Natural killer cell (primary cell): ENCODE data around the gene WIZ. TPM values are rescaled to one million over a fixed set of nuclear protein-coding genes. Genes with fewer than 3 reads are reported as not detected.
"Not testable (repeated sequence)": the region's sequence is repeated elsewhere in the genome, so short reads cannot be mapped to it uniquely, and the experiment has no call there.

Experiments used
- ATAC-seq, 3 donors: fragments of 150-1000 bp in 2 of 3; fragments of 200-7000 bp in 1 of 3; cut with Tn5 transposase; 1 replicate in 1 of 3; 2 replicates in 2 of 3; pipeline ENCODE4 v1.10.0; 2021; ENCODE audit warnings: mild to moderate bottlenecking in 2 of 3, moderate library complexity in 2 of 3
- DNase-seq, 2 donors: peaks; one replicate each; pipeline versions ENCODE4 v3.0.0 to v3.0.0-alpha.2; 2013 to 2021; ENCODE audit warnings: mixed read lengths in 1 of 2
- H3K27ac ChIP-seq: one replicate; pipeline ENCODE4 v1.5.1; 2013; ENCODE audit warnings: mild to moderate bottlenecking, low read length
- H3K27me3 ChIP-seq: one replicate; pipeline ENCODE4 v1.6.1; 2013; ENCODE audit warnings: low read length; ENCODE audit not compliant: control insufficient read depth, insufficient read depth
- H3K36me3 ChIP-seq: one replicate; pipeline ENCODE4 v1.6.1; 2013; ENCODE audit warnings: low read length; ENCODE audit not compliant: control insufficient read depth, insufficient read depth
- H3K4me1 ChIP-seq: one replicate; pipeline ENCODE4 v1.6.1; 2013; ENCODE audit warnings: low read length; ENCODE audit not compliant: control insufficient read depth, insufficient read depth
- H3K4me3 ChIP-seq: one replicate; pipeline ENCODE4 v1.5.1; 2013; ENCODE audit warnings: low read length
- H3K9me3 ChIP-seq: one replicate; pipeline ENCODE4 v1.6.1; 2013; ENCODE audit warnings: low read length; ENCODE audit not compliant: control insufficient read depth, insufficient read depth
- H3K27ac Mint-ChIP-seq, 2 donors: one replicate each; pipeline ENCODE4 v1.8.0; 2022; ENCODE audit warnings: mild to moderate bottlenecking in 2 of 2, mixed read lengths in 2 of 2, moderate library complexity in 1 of 2
- H3K27me3 Mint-ChIP-seq, 2 donors: one replicate each; pipeline ENCODE4 v1.8.0; 2022; ENCODE audit warnings: low read depth in 2 of 2, mixed read lengths in 2 of 2
- H3K36me3 Mint-ChIP-seq: one replicate; pipeline ENCODE4 v1.8.0; 2022; ENCODE audit warnings: mixed read lengths
- H3K4me1 Mint-ChIP-seq, 2 donors: one replicate each; pipeline ENCODE4 v1.8.0; 2022; ENCODE audit warnings: mixed read lengths in 2 of 2
- H3K4me3 Mint-ChIP-seq: one replicate; pipeline ENCODE4 v1.8.0; 2022; ENCODE audit warnings: mild to moderate bottlenecking, moderate library complexity, mixed read lengths
- H3K9me3 Mint-ChIP-seq, 2 donors: one replicate each; pipeline ENCODE4 v1.8.0; 2022; ENCODE audit warnings: mixed read lengths in 2 of 2
- WGBS: methylation state at CpG from one replicate; pipeline ENCODE4 v1.1.7; 2013; ENCODE audit warnings: missing lambda C conversion rate; ENCODE audit not compliant: insufficient coverage; 5-methylcytosine and 5-hydroxymethylcytosine counted together
- intact Hi-C: fragments of 100-400 bp; cut with micrococcal nuclease; formaldehyde crosslinking; loops from one replicate; pipeline ENCODE4 v1.14.2; 2022
- total RNA-seq, 4 donors: library from RNA; stranded (reverse); fragments of 120-200 nt in 1 of 4; gene quantifications; one replicate each; pipeline versions ENCODE4 v1.2.3 to v1.2.4, GENCODE V29; 2013 to 2022
- TF ChIP-seq, protein P1 (sequence below): fragments of 200-600 bp; IDR thresholded peaks from one replicate; pipeline ENCODE4 v1.8.0; 2022; ENCODE audit warnings: antibody characterized with exemption

The WIZ gene
- total RNA-seq, 3 donors from 2014 or later (not counting 1 experiment from before 2014, with no cell fraction given), result 24.3 to 29.3 (median 24.4) TPM

DNA sequence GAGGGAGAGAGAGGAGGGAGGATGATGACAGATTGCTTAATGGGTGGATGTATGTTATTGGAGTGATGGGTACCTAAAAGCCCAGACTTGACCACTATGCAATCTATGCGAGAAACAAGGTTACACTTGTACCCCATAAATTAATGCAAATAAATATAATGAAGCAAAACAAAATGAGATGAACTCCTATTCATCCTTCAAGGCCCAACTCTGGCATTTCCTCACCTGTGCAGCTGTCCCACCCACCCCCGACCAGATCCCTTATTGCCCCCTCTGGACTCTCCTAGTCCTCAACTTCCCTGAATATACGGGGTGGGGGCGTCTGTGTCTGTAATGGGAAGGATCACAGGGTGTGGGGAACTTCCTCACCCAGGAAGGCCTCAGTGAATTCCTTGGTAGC lies 25.4 kb upstream of the WIZ start:
- intact Hi-C loops, result no loop called here
- peaks cover 11 to 28% of the 10 kb centered on the region in 2 donors for H3K4me1 Mint-ChIP-seq

DNA sequence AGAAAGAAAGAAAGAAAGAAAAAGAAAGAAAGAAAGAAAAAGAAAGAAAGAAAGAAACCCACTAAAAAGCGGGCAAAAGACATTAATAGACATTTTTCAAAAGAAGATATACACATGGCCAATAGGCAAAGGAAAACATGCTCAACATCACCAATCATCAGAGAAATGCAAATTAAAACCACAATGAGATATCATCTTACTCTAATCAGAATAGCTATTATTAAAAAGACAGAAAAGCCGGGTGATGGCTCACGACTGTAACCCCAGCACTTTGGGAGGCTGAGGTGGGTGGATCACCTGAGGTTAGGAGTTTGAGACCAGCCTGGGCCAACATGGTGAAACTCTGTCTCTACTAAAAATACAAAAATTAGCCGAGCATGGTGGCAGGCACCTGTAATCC lies 24.1 kb upstream of the WIZ start:
- H3K36me3 Mint-ChIP-seq, intact Hi-C loops, H3K9me3 Mint-ChIP-seq, H3K9me3 ChIP-seq, H3K4me3 Mint-ChIP-seq, H3K27ac ChIP-seq, H3K4me3 ChIP-seq, H3K27ac Mint-ChIP-seq, ATAC-seq, H3K27me3 Mint-ChIP-seq, H3K27me3 ChIP-seq, DNase-seq, H3K36me3 ChIP-seq: not testable (repeated sequence)
- peaks cover 25 to 33% of the 10 kb centered on the region in 2 donors for H3K4me1 Mint-ChIP-seq
- peaks cover 29% of the 10 kb centered on the region for H3K4me1 ChIP-seq
- 74% methylated on average over 3 of the region's 4 CpGs for WGBS

More for the DNA sequence above, 25.4 kb upstream of the WIZ start:
- WGBS, result 94% methylated on average over 3 of the region's 4 CpGs
- Histone ChIP-seq H3K36me3 (no peaks in the 10 kb centered on the region), H3K4me3 (no peak overlapping the region), H3K4me1 (peaks cover 20% of the 10 kb centered on the region), H3K27me3 (no peaks in the 10 kb centered on the region), H3K9me3 (no peaks in the 10 kb centered on the region), H3K27ac (no peak overlapping the region)
- TF ChIP-seq, protein P1, sequence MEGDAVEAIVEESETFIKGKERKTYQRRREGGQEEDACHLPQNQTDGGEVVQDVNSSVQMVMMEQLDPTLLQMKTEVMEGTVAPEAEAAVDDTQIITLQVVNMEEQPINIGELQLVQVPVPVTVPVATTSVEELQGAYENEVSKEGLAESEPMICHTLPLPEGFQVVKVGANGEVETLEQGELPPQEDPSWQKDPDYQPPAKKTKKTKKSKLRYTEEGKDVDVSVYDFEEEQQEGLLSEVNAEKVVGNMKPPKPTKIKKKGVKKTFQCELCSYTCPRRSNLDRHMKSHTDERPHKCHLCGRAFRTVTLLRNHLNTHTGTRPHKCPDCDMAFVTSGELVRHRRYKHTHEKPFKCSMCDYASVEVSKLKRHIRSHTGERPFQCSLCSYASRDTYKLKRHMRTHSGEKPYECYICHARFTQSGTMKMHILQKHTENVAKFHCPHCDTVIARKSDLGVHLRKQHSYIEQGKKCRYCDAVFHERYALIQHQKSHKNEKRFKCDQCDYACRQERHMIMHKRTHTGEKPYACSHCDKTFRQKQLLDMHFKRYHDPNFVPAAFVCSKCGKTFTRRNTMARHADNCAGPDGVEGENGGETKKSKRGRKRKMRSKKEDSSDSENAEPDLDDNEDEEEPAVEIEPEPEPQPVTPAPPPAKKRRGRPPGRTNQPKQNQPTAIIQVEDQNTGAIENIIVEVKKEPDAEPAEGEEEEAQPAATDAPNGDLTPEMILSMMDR, result no peak
- no peaks in the 10 kb centered on the region for H3K9me3 Mint-ChIP-seq
- no peak overlapping the region for H3K4me3 Mint-ChIP-seq
- DNase-seq (no peak), ATAC-seq (no peak)
- H3K36me3 Mint-ChIP-seq, result no peaks in the 10 kb centered on the region
- H3K27ac Mint-ChIP-seq, result no peak overlapping the region
- H3K27me3 Mint-ChIP-seq, result no peaks in the 10 kb centered on the region

DNA sequence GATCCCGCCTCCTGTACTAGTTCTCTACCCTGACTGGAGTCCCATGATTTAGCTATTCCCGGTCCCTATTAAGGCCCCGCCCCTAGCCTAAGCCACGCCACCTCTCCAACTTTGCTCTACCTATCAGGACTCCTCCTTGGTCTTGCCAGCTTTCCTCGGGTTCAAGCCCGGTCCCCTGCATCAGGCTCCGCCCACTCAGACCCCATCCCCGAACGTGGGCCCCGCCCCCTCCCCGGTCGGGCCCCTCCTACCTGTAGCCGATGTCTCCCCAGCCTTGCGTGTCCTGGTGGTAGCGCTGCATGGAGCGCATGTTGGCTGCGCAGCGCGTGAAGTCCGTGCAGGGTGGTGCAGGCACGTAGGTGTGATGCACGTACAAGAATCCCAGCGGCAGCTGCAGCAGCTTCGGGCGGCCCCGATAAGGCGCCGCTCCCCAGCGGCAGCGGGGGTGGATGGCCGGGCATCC lies 21.9 kb upstream of the WIZ start:
- WGBS, result 81% methylated on average over 31 of the region's 31 CpGs
- no peaks in the 10 kb centered on the region for H3K27me3 ChIP-seq
- no peak overlapping the region for H3K4me3 ChIP-seq
- ATAC-seq (no peak), DNase-seq (peak in 1 of 2 donors; percentile 9)
- no peak overlapping the region for H3K27ac ChIP-seq
- H3K36me3 Mint-ChIP-seq, result no peaks in the 10 kb centered on the region
- H3K36me3 ChIP-seq, result no peaks in the 10 kb centered on the region
- H3K9me3 ChIP-seq, result no peaks in the 10 kb centered on the region
- H3K4me1 Mint-ChIP-seq, result peaks cover 43 to 46% of the 10 kb centered on the region in 2 donors
- intact Hi-C loops, result no loop called here
- no peak overlapping the region for H3K27ac Mint-ChIP-seq
- H3K4me1 ChIP-seq, result peaks cover 39% of the 10 kb centered on the region
- no peaks in the 10 kb centered on the region for H3K9me3 Mint-ChIP-seq
- TF ChIP-seq, protein P1, result no peak
- H3K27me3 Mint-ChIP-seq, result peaks cover 0 to 9% of the 10 kb centered on the region in 2 donors
- peak overlapping the region; percentile 45 for H3K4me3 Mint-ChIP-seq

DNA sequence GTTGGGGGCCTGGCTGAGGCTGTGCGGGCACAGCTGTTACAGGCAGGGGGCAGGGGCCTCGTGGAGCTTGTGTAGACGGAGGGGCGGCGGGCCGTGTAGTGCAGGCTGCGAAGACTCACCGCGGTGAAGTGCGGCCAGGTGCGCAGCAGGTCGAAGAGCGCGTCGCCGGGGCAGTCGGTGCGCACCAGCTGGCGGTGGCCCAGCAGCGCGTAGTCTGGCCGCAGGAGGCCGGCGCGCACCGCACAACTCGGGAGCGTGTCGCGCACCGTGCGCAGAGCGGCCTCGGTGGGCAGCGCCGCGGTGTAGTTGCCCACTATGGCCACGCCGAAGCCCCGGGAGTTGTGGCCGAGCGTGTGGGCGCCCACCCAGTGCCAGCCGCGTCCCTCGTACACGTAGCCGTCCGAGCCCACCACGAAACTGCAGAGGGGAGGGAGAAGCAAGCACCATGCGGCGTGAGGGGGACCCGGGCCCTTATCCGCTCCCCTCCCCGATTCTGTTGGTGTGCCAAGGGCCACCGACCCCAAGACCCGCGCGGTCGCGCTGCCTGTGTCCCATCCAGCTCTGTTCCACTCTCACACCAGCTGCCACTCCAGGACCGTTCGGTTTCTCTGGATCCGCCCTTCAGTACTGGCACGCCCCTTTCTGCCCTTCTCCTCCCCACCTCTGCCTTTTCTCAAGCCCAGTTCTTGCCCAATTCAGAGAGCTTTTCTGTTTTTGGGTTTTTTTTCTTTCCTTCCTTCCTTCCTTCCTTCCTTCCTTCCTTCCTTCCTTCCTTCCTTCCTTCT lies 19.9 kb upstream of the WIZ start:
- ATAC-seq (peak; percentile 67 to 76 (median 74)), DNase-seq (peak; percentile 17 to 53)
- no peaks in the 10 kb centered on the region for H3K36me3 ChIP-seq
- H3K27ac Mint-ChIP-seq, result peak overlapping the region in 1 of 2 donors; percentile 82
- peak overlapping the region; percentile 89 for H3K4me3 Mint-ChIP-seq
- H3K4me3 ChIP-seq, result peak overlapping the region; percentile 49
- no peaks in the 10 kb centered on the region for H3K9me3 ChIP-seq
- no peak overlapping the region for H3K27ac ChIP-seq
- H3K9me3 Mint-ChIP-seq, result no peaks in the 10 kb centered on the region
- intact Hi-C loops, result loop anchor here (10.0 kb wide), 1 partner anchor 205 kb away; no protein-coding TSS in a partner anchor
- peaks cover 0 to 9% of the 10 kb centered on the region in 2 donors for H3K27me3 Mint-ChIP-seq
- TF ChIP-seq, protein P1, result no peak
- peaks cover 41 to 46% of the 10 kb centered on the region in 2 donors for H3K4me1 Mint-ChIP-seq
- no peaks in the 10 kb centered on the region for H3K36me3 Mint-ChIP-seq
- WGBS, result 2% methylated on average over 65 of the region's 65 CpGs
- H3K4me1 ChIP-seq, result peaks cover 50% of the 10 kb centered on the region
- H3K27me3 ChIP-seq, result no peaks in the 10 kb centered on the region
